ENCODE measurements around the gene TOM1L2. TPM values are rescaled to one million over a fixed set of nuclear protein-coding genes. Genes with fewer than 3 reads are reported as not detected.

The TOM1L2 gene
- total RNA-seq, 1 donor from 2014 or later = 19.4 TPM

DNA sequence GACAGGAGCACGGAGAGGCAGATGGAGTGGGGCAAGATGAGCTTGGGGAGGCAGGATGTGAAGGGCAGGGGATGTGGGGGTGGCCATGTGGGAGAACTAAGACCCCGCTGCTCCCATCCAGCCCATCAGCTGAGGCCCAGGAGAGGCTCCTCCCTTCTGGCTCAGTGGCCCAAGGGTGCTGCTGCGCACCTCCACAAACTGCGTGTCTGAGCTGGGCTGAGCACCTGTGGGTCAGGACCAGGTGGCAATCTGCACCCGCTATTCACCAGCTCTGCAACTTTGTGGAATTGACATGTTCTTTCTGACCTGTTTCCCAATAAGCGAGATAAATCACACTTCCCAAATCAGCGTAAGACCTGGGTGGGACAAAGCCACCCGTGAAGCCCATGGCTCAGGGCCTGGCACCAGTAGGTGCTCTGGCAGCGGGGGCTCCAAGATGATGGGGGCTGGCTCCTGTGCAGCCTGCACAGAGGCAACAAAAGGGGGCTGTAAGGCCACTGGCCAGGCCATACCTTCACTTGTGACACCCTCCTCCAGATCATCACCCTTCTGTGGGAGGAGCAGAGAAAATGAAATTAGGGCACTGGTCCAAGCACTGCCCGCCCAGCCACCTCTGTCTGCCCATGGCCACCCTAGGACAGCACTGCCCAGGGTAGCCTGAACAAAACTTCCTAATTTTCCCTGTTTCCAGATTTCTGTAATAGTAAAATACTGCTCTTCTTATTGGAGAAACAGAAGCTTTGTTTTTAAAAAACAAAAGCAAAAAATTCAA, 123.7 kb downstream of the TOM1L2 start:
- no peak overlapping the region for H3K4me3 ChIP-seq (ENCODE audit: low read depth, low read length)
- TF ChIP-seq, protein P1, sequence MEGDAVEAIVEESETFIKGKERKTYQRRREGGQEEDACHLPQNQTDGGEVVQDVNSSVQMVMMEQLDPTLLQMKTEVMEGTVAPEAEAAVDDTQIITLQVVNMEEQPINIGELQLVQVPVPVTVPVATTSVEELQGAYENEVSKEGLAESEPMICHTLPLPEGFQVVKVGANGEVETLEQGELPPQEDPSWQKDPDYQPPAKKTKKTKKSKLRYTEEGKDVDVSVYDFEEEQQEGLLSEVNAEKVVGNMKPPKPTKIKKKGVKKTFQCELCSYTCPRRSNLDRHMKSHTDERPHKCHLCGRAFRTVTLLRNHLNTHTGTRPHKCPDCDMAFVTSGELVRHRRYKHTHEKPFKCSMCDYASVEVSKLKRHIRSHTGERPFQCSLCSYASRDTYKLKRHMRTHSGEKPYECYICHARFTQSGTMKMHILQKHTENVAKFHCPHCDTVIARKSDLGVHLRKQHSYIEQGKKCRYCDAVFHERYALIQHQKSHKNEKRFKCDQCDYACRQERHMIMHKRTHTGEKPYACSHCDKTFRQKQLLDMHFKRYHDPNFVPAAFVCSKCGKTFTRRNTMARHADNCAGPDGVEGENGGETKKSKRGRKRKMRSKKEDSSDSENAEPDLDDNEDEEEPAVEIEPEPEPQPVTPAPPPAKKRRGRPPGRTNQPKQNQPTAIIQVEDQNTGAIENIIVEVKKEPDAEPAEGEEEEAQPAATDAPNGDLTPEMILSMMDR (conservative IDR thresholded peaks at IDR 0.05; ENCODE audit: low read depth, low read length) = no peak

DNA sequence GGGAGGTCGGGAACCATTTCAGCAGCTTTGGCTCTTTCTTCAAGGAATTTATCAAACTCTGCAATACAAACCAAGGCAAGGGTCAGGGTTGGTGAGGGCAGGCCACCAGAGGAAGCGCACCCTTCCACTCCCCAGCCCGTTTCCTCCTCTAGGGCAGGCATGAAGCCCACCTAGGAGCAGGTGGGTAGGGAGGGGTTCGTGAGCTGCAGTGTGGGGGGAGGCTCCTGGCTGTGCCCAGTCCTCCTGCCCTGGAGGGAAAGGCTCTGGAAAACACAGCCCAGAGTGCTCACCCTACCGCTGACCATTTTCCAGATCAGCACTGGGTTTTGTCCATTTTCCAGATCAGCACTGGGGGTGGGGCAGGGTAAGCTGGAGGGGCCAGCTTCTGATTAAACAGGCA, 124.5 kb downstream of the TOM1L2 start:
- no peak for DNase-seq (ENCODE audit: low read depth)
- TF ChIP-seq, protein P1 (conservative IDR thresholded peaks at IDR 0.05; ENCODE audit: low read depth, low read length) = no peak
- H3K4me3 ChIP-seq (ENCODE audit: low read depth, low read length) = no peak overlapping the region

More for the DNA sequence above, 123.7 kb downstream of the TOM1L2 start:
- no peak for DNase-seq (ENCODE audit: low read depth)

DNA sequence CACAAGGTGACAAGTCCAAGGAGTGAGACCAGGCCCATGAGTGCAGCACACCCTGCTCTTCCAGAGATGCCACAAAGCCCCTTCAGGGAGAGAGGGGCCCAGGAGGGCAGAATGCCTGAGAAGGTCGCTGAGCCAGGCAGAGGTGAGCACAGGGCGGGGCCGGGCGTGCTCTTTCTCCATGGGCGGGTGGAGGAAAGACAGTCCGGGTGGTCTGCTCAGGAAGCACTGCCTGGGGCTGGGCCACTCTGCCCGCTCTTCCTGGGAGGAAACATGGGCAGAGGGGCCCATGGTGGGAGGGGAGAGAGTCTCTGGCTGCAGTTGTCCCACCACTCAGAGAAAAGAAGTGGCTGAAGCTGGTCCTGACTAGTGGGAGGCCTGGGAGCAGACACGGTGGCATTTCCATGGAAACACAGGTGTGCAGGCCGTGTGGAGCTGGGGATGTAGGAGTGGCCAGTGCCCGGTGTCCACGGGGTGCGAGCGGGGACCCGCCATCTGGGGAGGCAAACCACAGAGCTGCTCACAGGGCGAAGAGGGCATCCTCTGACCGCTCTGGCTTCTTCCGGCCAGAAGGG, 125.0 kb downstream of the TOM1L2 start:
- no peak overlapping the region for H3K4me3 ChIP-seq (ENCODE audit: low read depth, low read length)
- DNase-seq (ENCODE audit: low read depth) = no peak
- TF ChIP-seq, protein P1 (conservative IDR thresholded peaks at IDR 0.05; ENCODE audit: low read depth, low read length) = no peak

DNA sequence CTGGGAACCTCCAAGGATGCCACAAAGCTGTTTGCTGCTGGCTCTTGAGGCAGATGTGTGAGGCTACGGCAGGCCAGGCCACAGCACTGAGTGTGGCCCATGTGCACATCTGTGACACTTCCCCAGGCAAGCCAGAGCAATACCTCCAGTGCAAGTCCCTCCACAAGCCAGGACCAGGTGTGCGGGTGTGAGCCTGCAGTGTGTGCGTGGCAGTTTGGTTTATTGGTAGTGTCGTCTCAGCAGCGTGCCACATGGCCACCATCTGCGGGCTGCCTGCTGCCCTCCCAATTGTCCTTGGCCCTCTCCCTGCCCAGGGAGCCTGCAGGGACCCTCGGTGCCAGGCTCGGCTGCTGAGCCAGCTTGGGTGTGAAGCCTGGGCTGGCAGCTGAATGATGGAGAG, 125.6 kb downstream of the TOM1L2 start:
- no peak for DNase-seq (ENCODE audit: low read depth)
- TF ChIP-seq, protein P1 (conservative IDR thresholded peaks at IDR 0.05; ENCODE audit: low read depth, low read length) = no peak
- H3K4me3 ChIP-seq (ENCODE audit: low read depth, low read length) = no peak overlapping the region

DNA sequence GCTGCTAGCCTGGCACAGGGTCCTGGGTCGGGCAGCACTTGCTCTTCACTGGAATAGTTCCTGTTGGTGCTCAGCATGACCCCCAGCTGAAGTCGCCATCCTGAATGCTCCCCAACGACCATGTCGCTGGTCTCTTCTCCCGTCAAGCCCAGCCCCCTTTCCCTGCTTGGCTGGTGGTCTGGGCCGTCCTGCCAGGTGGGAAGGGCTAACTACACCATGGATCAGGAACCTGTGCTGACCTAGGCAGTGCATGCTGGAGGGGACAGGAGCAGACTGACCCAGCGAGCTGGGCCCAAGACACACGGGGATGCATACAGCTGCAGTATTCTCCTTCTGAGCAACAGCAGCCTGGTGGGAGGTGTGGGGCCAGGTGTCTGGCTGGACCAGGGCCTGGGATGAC, 126.2 kb downstream of the TOM1L2 start:
- no peak for DNase-seq (ENCODE audit: low read depth)
- no peak overlapping the region for H3K4me3 ChIP-seq (ENCODE audit: low read depth, low read length)
- TF ChIP-seq, protein P1 (conservative IDR thresholded peaks at IDR 0.05; ENCODE audit: low read depth, low read length) = no peak

DNA sequence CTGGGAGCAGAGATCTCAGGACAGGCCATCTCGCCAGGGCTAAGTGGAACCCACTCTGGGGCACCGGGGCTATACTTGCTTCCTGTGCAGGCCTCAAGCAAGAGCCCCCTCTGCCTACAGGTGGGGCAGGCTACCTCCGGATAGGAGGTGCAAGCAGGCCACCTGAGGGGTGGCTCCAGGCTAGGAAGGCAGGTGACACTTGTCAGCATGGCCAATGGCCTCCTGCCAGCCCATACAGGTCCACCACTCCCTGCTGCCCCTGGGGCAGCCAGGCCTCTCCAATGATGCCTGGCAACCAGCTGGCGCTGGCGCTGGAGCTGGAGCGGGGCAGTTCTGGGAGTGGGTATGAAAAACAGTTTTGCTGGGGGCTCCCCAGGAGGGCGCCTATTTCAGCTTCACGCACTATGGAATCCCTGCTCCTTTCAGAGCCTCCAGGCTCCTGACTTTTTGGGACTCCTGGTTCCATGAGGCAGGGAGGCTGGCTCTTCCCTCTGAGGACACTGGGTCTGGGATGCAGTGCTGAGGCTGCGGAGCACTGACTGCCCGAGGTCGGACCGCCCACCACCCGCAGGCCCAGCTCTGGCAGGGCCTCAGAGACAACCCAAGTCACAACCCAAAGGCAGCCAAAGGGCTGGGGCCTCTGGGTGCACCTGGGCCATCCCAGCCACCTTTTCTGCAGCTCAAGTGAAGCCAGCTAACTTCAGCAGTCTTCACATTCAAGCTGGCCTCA, 127.0 kb downstream of the TOM1L2 start:
- no peak for DNase-seq (ENCODE audit: low read depth)
- TF ChIP-seq, protein P1 (conservative IDR thresholded peaks at IDR 0.05; ENCODE audit: low read depth, low read length) = no peak
- H3K4me3 ChIP-seq (ENCODE audit: low read depth, low read length) = no peak overlapping the region
